ENCODE results near the gene KRTAP9-7. TPM values are rescaled to one million over a fixed set of nuclear protein-coding genes. Genes with fewer than 3 reads are reported as not detected.

KRTAP9-7 gene
- total and polyA plus RNA-seq, 2 donors (not counting 3 experiments of a cell fraction or from before 2014, with no cell fraction given) = not detected

DNA sequence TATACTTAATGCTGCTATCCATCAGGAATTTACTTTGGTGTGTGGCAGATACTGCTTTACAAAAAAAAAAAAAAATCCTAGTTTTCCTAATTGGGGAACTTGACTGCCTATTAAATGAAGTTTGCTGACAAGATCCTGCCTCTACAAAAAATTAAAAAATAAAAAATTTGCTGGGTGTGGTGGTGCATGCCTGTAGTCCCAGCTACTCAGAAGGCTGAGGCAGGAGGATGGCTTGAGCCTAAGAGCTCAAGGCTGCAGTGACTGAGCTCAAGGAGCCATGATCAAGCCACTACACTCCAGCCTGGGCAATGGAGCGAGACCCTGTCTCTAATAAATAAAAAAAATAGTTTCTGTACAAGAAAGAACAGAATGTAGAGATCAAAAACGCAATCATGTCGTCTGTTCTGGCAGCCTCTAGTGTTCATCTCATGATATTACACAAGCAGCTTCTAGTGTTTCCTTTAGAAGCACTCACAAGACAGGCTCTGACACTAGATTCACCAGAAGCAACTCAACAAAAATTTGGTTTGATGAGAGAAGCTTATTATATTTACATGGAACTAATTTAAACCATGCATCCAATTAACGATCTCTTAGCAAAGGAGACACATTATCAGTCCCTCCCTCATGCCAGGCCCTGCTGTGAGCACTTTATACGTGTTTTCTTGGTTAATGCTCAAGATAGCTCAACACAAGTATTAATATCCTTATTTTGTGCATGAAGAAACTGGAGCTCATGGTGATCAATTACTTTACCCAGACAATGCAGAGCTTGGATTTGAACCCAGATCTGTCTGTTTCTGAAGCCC is 46.8 kb downstream of the KRTAP9-7 start:
- no peak overlapping the region for H3K4me3 ChIP-seq (replicated peaks in 1 of 3; ENCODE audit: insufficient read depth in 1 of 3, low read depth in 1 of 3, low read length in 3 of 3)
- no peak overlapping the region for H2AFZ ChIP-seq (ENCODE audit: low read depth, low read length)
- BruUV-seq (replicated peaks) = no TSS peak
- DNase-seq (ENCODE audit: low read depth, low spot score) (peak; percentile 49), FAIRE-seq (peak; percentile 84)
- POLR2A ChIA-PET = interaction anchor here (0.6 kb wide), 2 partner anchors 315 to 865 kb away, joined by 4 to 6 read pairs; no protein-coding TSS in a partner anchor
- TF ChIP-seq JUN (IDR thresholded peaks at IDR 0.05; ENCODE audit: borderline replicate concordance, insufficient read depth, insufficient read length, low read depth) (no peak), EZH2 (IDR thresholded peaks at IDR 0.05; ENCODE audit: borderline replicate concordance, low read depth, low read length, severe bottlenecking) (no peak), GATA2 (IDR thresholded peaks at IDR 0.05; ENCODE audit: insufficient read depth, insufficient read length, low read depth, low read length) (no peak), FOS (IDR thresholded peaks at IDR 0.05; ENCODE audit: borderline replicate concordance, insufficient read depth, low read length) (no peak)
- TF ChIP-seq, protein P1, sequence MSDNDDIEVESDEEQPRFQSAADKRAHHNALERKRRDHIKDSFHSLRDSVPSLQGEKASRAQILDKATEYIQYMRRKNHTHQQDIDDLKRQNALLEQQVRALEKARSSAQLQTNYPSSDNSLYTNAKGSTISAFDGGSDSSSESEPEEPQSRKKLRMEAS (IDR thresholded peaks at IDR 0.05; ENCODE audit: insufficient read depth, insufficient read length) = no peak
- TF ChIP-seq, protein P2, sequence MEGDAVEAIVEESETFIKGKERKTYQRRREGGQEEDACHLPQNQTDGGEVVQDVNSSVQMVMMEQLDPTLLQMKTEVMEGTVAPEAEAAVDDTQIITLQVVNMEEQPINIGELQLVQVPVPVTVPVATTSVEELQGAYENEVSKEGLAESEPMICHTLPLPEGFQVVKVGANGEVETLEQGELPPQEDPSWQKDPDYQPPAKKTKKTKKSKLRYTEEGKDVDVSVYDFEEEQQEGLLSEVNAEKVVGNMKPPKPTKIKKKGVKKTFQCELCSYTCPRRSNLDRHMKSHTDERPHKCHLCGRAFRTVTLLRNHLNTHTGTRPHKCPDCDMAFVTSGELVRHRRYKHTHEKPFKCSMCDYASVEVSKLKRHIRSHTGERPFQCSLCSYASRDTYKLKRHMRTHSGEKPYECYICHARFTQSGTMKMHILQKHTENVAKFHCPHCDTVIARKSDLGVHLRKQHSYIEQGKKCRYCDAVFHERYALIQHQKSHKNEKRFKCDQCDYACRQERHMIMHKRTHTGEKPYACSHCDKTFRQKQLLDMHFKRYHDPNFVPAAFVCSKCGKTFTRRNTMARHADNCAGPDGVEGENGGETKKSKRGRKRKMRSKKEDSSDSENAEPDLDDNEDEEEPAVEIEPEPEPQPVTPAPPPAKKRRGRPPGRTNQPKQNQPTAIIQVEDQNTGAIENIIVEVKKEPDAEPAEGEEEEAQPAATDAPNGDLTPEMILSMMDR (IDR thresholded peaks at IDR 0.05; ENCODE audit: extremely low read depth in 1 of 2, insufficient read depth in 1 of 2, low read depth in 1 of 2, low read length in 2 of 2) = peak; percentile 40 to 69
- H3K9me1 ChIP-seq (replicated peaks; ENCODE audit: control insufficient read depth, extremely low read depth, insufficient read depth, low read length) = no peaks in the 10 kb centered on the region
- CTCF ChIA-PET = interaction anchor here (0.6 to 3.3 kb wide), 37 partner anchors 9 to 1157 kb away, joined by 3 to 34 read pairs (median 3); partner anchors contain the start of gene KRTAP29-1
- H3K79me2 ChIP-seq (ENCODE audit: control insufficient read depth, insufficient read depth, low read length) = no peaks in the 10 kb centered on the region
- no peaks in the 10 kb centered on the region for H3K36me3 ChIP-seq (ENCODE audit: control insufficient read depth in 2 of 2, extremely low read depth in 1 of 2, insufficient read depth in 2 of 2, low read length in 2 of 2)
- intact Hi-C loops (cut with micrococcal nuclease) = loop anchor here (1.0 to 10.0 kb wide), 2 partner anchors 343 to 413 kb away; no protein-coding TSS in a partner anchor
- no peaks in the 10 kb centered on the region for H3K4me1 ChIP-seq (ENCODE audit: control insufficient read depth, extremely low read depth, insufficient read depth, low read length)
- dilution Hi-C loops (cut with MboI; ENCODE audit: extremely low pct_ligation_motif_present, low sequenced_read_pairs) = no loop called here
- no peak overlapping the region for H3K9ac ChIP-seq (replicated peaks; ENCODE audit: extremely low read depth, insufficient read depth, low read length)
- peaks cover 0 to 2% of the 10 kb centered on the region in 2 experiments for H3K27me3 ChIP-seq (ENCODE audit: control insufficient read depth in 2 of 2, insufficient read depth in 2 of 2, low read length in 2 of 2)
- no peak overlapping the region for H3K27ac ChIP-seq (ENCODE audit: insufficient read depth, low read depth, low read length)
- H3K9me3 ChIP-seq (replicated peaks; ENCODE audit: control insufficient read depth, insufficient read depth, low read length) = no peaks in the 10 kb centered on the region
- no peaks in the 10 kb centered on the region for H4K20me1 ChIP-seq (replicated peaks; ENCODE audit: control insufficient read depth, extremely low read depth, insufficient read depth, low read length)
- no peak overlapping the region for H3K4me2 ChIP-seq (ENCODE audit: insufficient read depth, low read length)

Data from endothelial cell of umbilical vein (primary cell).